Left colon (tissue), 2 donors: ENCODE measurements around the gene TRAK2. TPM values are rescaled to one million over a fixed set of nuclear protein-coding genes. Genes with fewer than 3 reads are reported as not detected.
"Not testable (repeated sequence)": the region's sequence is repeated elsewhere in the genome, so short reads cannot be mapped to it uniquely, and the experiment has no call there.

Source experiments
- ATAC-seq: fragments of 200-7000 bp; cut with Tn5 transposase; one replicate; pipeline ENCODE4 v1.9.1; 2020; ENCODE audit warnings: mild to moderate bottlenecking, moderate library complexity
- DNase-seq, 2 donors: peaks; one replicate each; pipeline ENCODE4 v3.0.0-alpha.2; 2020
- intact Hi-C, 2 donors: fragments of 100-400 bp; cut with DNase I in 1 of 2; cut with micrococcal nuclease in 1 of 2; formaldehyde crosslinking; loops; one replicate each; pipeline versions ENCODE4 v1.11.2 to v1.14.0; 2022; cut with DNase I, micrococcal nuclease
- total RNA-seq, 2 donors: library from RNA; stranded (reverse); fragmentation: NEBNext Ultra II Directional; extraction: Animal tissue kit (Norgen Biotek cat#: 25700); gene quantifications; one replicate each; pipeline ENCODE4 v1.2.1, GENCODE V29; 2021
- donor health status: DM: no; HTN: no; CAD: no.
- donor health status: DM: yes; HTN: yes; CAD: no.

Gene TRAK2
- total RNA-seq, 2 donors from 2014 or later: 55.7 to 73.7 TPM

DNA sequence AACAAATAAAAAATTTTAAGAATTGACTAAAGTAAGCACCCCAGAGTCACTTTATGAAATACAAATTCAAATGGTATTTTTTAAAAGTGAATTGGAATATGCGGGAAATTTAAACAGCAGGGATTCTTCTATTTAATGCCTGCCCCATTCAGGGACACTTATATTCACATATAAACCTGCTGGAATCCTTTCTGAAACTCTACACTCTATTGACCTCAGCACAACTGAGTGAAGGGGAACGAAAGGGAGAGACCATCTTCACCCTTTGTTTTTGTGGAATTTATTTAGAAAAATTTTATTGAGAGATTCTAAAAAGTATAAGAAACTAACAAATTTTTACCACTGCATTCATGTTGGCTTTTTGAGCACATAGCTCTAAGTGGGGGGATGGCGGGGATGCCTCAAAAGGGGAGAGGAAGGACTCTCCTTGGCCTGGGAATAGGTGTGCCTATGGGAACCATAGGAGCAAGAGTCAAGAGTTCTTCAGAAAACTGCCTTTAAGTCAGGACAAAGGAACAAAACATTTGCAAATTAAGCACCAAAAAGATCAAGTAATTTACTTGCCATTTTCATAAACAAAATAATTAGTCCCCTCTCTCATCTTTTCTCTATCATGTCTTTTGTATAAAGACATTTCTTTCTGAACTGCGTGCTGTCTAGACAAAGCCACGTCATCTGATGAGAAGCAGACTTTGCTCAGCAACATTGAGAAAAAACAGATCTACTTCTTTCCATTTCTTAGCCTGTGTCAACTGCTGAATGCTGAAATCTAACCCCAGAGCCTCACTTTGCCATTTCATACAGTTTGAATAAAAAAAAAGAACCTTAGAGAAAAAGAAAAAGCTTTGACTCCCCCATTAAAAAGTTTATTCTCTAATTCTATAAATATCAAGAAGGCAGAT is 72.5 kb downstream of the TRAK2 start:
- no peak for DNase-seq
- intact Hi-C loops: no loop called here
- no peak for ATAC-seq

DNA sequence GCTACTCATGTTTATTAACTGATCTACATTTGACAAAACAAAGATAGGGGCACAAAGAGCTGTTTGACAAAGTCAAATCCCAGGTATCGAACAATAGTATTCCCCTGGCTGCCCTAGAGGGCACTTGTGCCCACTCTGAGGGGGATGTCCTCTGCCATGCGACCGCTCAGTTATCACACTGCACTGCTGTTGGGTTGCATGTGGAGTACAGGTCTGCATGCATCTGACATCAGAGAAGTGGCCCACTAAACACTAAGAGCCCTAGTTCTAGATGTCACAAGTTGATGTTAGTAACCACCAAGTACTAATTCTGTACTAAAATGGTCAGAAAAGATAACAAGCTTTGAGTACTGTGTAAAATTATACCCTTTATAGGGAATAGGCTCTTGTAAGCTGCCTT is 74.0 kb downstream of the TRAK2 start:
- DNase-seq: no peak
- no peak for ATAC-seq
- intact Hi-C loops: no loop called here

GRCh38 chr2:201369775-201370174 is 81.5 kb downstream of the TRAK2 start:
- ATAC-seq: no peak
- intact Hi-C loops: no loop called here
- DNase-seq: no peak

GRCh38 chr2:201369318-201369717 is 81.9 kb downstream of the TRAK2 start:
- intact Hi-C loops, ATAC-seq, DNase-seq: not testable (repeated sequence)

GRCh38 chr2:201366146-201366545 is 85.1 kb downstream of the TRAK2 start:
- ATAC-seq (no peak), DNase-seq (no peak)
- intact Hi-C loops: no loop called here

GRCh38 chr2:201363857-201364560 is 87.2 kb downstream of the TRAK2 start:
- intact Hi-C loops: loop anchor here in 1 of 2 donors (5.0 kb wide), 1 partner anchor 122 kb away; no protein-coding TSS in a partner anchor
- ATAC-seq (peak; percentile 80), DNase-seq (no peak)

- ATAC-seq: no peak
- DNase-seq: no peak
- intact Hi-C loops: loop anchor here in 1 of 2 donors (5.0 kb wide), 1 partner anchor 120 kb away; no protein-coding TSS in a partner anchor
Observed at GRCh38 chr2:201362396-201362795, 88.9 kb downstream of the TRAK2 start.

DNA sequence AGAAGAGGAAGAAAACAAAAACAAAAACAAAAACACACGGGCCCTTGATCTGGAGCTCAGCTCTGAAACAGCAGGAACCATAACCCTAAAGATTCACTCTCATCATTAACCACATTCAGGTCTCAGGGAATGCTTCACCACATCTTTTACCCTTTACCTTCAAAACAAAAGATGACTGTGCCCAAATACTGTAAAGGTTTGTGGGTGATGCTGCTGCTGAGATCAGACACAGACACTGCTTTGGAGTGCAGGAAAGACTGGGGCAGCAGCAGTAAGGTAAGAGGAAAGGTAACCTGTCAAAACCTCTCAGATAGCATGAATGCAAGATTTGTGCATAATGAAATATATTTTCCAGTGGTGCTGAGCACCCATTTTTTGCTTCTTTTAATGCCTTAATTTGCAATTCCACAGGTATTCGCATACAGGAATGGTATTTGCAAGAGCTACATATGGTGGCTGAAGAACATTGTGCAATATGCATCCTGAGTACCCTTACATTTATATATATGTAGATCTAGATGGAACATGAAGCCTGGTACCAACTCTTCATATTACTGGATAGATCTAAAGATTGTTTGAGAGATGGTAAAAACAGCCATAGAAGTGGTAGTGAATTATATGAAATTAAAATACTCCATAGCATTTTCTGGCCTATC is 90.1 kb downstream of the TRAK2 start:
- intact Hi-C loops: loop anchor here in 1 of 2 donors (5.0 kb wide), 1 partner anchor 119 kb away; no protein-coding TSS in a partner anchor
- DNase-seq (no peak), ATAC-seq (no peak)

DNA sequence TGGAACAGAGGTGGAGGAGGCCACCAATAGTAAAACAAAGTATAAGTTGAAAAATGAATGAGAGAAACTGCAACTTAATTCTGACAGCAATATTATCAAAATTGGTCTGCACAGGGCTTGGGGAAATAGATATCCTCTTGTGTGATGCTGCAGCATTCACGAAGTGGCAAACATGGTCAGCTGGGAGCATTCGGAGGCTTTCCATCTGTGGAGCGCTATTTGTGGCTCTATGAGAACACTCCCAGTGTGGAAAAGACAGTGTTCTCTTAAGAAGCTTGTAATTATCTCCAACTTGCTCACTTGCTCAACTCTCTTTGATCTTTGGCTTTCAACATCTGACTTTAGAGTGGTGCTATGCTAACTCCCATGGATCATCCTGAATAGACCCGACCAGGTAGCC is 91.0 kb downstream of the TRAK2 start:
- ATAC-seq (no peak), DNase-seq (no peak)
- intact Hi-C loops: loop anchor here in 1 of 2 donors (5.0 kb wide), 1 partner anchor 118 kb away; no protein-coding TSS in a partner anchor

DNA sequence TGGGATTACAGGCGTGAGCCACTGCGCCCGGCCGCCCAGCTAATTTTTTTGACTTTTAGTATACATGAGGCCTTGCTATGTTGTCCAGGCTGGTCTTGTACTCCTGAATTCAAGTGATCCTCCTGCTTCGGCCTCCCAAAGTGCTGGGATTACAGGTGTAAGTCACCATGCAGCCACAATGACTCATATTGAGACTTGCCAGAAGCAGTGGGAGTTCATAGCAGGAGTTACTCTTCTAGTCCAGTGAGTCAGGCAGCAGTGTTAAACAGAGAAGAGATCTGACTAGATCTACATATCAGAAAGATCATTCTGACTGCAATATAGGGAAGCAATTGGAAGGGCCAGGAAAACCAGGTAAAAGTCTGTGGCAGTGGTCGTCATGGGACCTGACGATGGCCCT is 92.6 kb downstream of the TRAK2 start:
- intact Hi-C loops: no loop called here
- ATAC-seq (no peak), DNase-seq (no peak)

DNA sequence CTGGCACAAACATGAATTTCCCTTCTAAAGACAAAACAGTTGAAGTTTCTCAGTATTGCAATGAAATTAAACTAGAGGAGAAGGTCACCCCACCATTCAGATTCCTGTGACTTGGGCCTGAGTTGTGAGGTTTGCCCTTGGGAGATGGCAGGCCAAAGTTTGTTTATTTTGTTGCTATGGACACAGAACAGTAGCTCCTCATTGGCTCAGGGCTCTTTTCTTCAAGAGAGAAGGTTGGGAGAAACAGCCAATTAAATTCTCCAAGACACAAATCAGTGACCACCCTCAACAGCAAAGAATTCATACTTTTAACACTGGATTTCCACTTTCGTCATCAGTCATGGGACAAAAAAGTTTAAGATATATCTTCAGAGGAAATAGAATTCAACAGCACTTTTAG is 94.0 kb downstream of the TRAK2 start, which contains the start of gene FLACC1:
FLACC1 (minus strand) TSS at position 125 of the 400 bp plus-strand sequence. CDS start 5,941 bp downstream, outside the sequence.
- ATAC-seq (peak; percentile 42), DNase-seq (no peak)
- intact Hi-C loops: no loop called here

- DNase-seq: no peak
- ATAC-seq: no peak
- intact Hi-C loops: no loop called here
Observed at GRCh38 chr2:201353116-201353515, 98.1 kb downstream of the TRAK2 start.

DNA sequence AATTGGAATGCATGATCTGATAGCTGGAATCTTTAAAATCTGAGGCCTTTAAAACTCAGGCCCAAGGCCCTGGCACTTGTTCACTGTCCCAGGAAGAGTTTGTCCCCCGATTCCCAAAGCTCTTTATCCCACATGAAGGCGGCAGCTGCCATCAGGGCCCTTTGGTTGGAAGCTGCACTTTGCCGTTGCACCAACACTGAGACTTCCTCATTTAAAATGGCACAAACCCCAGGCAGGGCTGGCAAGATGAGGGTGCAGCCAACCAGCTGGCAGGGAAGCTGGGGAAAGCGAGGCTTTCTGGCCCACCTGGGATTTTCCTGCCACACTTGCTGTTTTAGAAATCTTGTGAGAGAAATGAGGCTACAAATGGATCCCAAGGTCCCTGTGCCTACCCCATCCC is 100.4 kb downstream of the TRAK2 start:
- ATAC-seq (no peak), DNase-seq (no peak)
- intact Hi-C loops: no loop called here

DNA sequence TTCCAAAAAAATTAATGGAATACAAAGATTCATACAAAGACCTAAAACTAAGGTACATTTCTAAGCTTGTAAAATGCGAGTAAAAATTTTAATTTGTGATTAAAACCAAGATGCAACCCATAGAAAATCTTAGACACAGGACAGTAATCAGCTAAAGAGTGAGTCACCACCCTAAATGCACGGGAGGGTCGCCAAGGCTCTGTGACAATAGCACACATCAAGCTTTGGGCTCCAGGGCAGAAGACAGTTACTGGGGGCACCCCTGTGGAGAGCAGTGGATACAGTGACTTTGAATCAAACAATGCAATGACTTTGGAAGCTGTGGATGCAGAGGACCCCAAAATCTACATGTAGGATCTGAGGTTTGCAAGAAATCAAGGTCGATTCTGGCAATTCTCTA is 101.7 kb downstream of the TRAK2 start:
- intact Hi-C loops: no loop called here
- DNase-seq: no peak
- no peak for ATAC-seq

GRCh38 chr2:201348758-201349157 is 102.5 kb downstream of the TRAK2 start:
- intact Hi-C loops: no loop called here
- DNase-seq (no peak), ATAC-seq (no peak)

DNA sequence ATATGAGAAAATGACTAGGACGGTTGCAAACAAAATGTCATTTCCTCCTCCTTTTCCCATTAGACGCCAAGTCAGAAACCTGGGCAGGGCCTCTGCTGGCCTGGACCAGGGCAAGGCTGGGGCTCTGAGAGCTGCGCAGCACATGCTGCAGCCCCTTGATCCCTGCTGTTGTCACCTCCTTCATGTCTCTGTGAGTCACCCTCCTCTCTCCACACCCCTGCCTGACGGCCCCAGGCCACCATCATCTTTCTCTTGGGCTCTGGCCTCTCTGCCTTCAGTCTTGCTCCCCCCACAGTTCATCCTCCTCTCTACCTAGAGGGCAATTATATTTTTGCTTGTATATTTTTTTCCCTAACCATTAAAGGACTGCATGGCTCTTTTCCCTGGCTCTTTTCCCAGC is 104.1 kb downstream of the TRAK2 start:
- ATAC-seq (no peak), DNase-seq (no peak)
- intact Hi-C loops: no loop called here

GRCh38 chr2:201345625-201346213 is 105.5 kb downstream of the TRAK2 start:
- DNase-seq: no peak
- intact Hi-C loops: no loop called here
- ATAC-seq: no peak

DNA sequence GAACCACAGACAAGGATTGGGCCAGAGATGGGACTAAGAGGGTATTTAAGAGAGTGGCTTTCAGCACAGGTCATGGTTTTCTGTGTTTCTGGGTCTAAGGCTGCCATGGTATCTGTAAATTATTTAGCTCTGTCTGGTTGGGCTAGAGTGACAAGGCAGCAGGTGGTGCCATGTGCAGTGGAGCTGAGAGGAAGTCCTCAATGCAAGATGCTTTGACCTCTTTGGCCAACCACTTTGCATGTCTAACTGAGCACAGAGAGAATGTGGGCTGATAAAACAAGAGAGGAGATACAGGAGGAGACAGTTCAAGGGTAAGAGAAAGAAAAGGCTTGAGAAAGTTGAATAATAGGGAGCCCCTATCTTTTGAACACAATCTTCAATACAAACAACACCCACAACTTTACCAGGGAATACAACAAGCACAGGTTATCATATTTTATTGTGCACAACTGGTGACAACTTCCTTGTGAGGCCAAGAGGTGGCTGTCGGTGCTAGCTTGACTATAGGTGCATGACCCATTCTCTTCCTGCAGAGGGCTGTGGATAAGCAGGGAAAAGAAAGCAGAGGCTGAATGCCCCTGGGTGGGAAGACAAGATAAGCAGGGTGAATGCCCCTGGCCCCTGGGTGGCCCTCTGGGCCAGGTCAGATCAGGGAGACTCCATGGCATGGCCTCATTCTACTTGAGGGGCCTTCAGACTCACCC is 106.4 kb downstream of the TRAK2 start:
- intact Hi-C loops: no loop called here
- no peak for DNase-seq
- ATAC-seq: peak; percentile 79
